ENCODE data around the gene GLG1.

The GLG1 gene

GRCh38 chr16:74625500-74626350, 18.8 kb upstream of the GLG1 start:
- no peaks in the 10 kb centered on the region for H3K27me3 Mint-ChIP-seq
- no peaks in the 10 kb centered on the region for H3K9me3 Mint-ChIP-seq (ENCODE audit: low read depth)
- H3K4me3 Mint-ChIP-seq = no peak overlapping the region
- peaks cover 21% of the 10 kb centered on the region for H3K4me1 Mint-ChIP-seq (ENCODE audit: low read depth)
- peak overlapping the region; percentile 85 for H3K27ac Mint-ChIP-seq
- peaks cover 9% of the 10 kb centered on the region for H3K36me3 Mint-ChIP-seq

DNA sequence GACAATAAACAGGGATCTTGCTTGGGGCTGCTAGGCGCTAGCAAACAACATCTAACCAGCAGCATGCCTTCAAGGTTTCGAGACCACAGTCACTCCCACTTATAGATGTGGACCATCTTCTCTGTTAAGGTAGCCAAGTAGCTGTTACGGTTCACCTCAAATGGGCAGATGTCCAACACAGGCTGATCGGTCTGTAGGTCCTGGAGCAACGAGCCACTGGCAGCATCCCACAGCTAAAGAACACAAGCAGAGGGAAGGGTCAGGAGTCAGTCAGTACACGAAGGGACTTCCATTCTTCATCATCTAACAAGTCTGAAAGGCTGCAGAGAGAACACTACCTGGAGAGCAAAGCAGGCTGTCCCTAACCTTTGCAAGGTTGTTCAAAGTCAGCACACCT, 16.9 kb upstream of the GLG1 start:
- no peaks in the 10 kb centered on the region for H3K27me3 Mint-ChIP-seq
- no peaks in the 10 kb centered on the region for H3K9me3 Mint-ChIP-seq (ENCODE audit: low read depth)
- peaks cover 21% of the 10 kb centered on the region for H3K4me1 Mint-ChIP-seq (ENCODE audit: low read depth)
- no peak overlapping the region for H3K4me3 Mint-ChIP-seq
- H3K36me3 Mint-ChIP-seq = peaks cover 9% of the 10 kb centered on the region
- H3K27ac Mint-ChIP-seq = no peak overlapping the region

- no peaks in the 10 kb centered on the region for H3K9me3 Mint-ChIP-seq (ENCODE audit: low read depth)
- peaks cover 9% of the 10 kb centered on the region for H3K36me3 Mint-ChIP-seq
- H3K4me1 Mint-ChIP-seq (ENCODE audit: low read depth) = peaks cover 21% of the 10 kb centered on the region
- H3K27ac Mint-ChIP-seq = peak overlapping the region; percentile 28
- no peak overlapping the region for H3K4me3 Mint-ChIP-seq
- no peaks in the 10 kb centered on the region for H3K27me3 Mint-ChIP-seq
Measured at GRCh38 chr16:74623214-74623838, 16.4 kb upstream of the GLG1 start.

- peaks cover 9% of the 10 kb centered on the region for H3K36me3 Mint-ChIP-seq
Measured at GRCh38 chr16:74622005-74622404, 15.1 kb upstream of the GLG1 start.

DNA sequence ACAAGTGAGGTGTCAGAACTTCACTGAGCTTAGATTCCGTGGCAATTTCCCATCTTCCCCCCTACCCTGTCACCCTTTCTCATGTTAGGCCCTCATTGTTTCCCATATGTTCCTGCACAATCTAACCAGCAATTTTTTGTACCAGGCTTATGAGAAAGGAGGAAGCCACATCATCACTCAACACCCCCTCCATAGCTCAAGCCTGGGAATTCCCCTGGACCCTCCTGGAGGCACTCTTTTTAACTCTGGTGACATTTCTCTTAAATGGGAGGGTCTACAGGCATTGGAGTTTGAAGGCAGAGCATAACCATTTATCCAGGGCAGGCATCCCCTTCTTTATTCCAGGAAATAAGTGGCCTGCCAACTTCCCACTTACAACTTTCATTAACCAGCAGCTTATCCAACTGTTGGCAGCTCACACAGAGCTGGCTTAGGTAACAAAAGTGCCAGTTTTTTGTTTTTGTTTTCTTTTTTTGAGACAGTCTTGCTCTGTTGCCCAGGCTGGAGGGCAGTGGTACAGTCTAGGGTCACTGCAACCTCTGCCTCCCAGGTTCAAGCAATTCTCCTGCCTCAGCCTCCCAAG, 10.4 kb upstream of the GLG1 start:
- peaks cover 3% of the 10 kb centered on the region for H3K36me3 Mint-ChIP-seq

More at GRCh38 chr16:74622005-74622404, 15.1 kb upstream of the GLG1 start:
- H3K4me1 Mint-ChIP-seq (ENCODE audit: low read depth) = peaks cover 20% of the 10 kb centered on the region
- no peaks in the 10 kb centered on the region for H3K9me3 Mint-ChIP-seq (ENCODE audit: low read depth)
- H3K27me3 Mint-ChIP-seq = no peaks in the 10 kb centered on the region
- H3K27ac Mint-ChIP-seq = no peak overlapping the region
- no peak overlapping the region for H3K4me3 Mint-ChIP-seq

DNA sequence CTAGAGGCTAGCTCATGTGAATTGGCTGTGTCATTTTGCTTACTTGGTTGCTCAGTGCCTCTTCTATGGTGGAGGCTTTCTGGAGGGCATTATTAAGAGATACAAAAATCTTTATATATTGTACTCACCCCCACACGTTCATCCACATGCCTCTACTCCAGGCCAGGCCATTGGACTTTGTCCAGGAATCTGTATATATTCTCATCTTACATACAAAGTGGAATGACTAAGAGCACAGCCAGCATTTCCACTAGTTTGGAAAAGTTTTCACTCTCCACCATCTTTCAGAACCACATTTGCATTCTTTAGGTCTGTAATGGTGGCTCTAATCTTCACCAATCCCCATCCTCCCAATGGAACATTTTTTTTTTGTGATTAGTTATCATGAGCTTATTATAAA, 4.8 kb upstream of the GLG1 start:
- Mint-ChIP-seq H3K9me3 (ENCODE audit: low read depth) (no peaks in the 10 kb centered on the region), H3K4me1 (ENCODE audit: low read depth) (peaks cover 23% of the 10 kb centered on the region), H3K27me3 (no peaks in the 10 kb centered on the region), H3K27ac (no peak overlapping the region), H3K36me3 (peaks cover 3% of the 10 kb centered on the region), H3K4me3 (no peak overlapping the region)

More for the DNA sequence above, 10.4 kb upstream of the GLG1 start:
- peak overlapping the region; percentile 64 for H3K27ac Mint-ChIP-seq
- H3K4me3 Mint-ChIP-seq = no peak overlapping the region
- H3K9me3 Mint-ChIP-seq (ENCODE audit: low read depth) = no peaks in the 10 kb centered on the region
- no peaks in the 10 kb centered on the region for H3K27me3 Mint-ChIP-seq
- H3K4me1 Mint-ChIP-seq (ENCODE audit: low read depth) = peaks cover 9% of the 10 kb centered on the region

DNA sequence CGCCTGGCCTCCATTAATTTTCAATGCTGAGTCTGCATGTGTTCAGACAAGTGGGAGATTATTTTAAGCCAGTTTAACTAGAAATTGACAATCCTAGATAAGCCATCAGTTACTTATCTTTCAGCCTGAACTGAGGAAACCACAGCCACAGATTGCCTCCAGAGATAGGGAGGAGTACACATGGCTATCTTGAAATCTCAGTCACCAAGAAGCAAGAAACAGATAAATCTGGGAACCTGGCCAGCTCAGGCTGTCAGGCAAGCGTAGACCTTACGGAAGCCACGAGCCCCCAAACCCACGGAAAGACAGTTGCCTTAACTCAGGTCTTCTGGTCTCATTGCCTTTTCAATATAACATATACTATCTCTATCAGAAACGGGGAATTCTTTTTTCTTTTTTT, 2.0 kb upstream of the GLG1 start:
- H3K27me3 Mint-ChIP-seq = no peaks in the 10 kb centered on the region
- peak overlapping the region; percentile 78 for H3K27ac Mint-ChIP-seq
- H3K4me1 Mint-ChIP-seq (ENCODE audit: low read depth) = peaks cover 43% of the 10 kb centered on the region
- peak overlapping the region; percentile 53 for H3K4me3 Mint-ChIP-seq
- H3K36me3 Mint-ChIP-seq = no peaks in the 10 kb centered on the region
- no peaks in the 10 kb centered on the region for H3K9me3 Mint-ChIP-seq (ENCODE audit: low read depth)

GRCh38 chr16:74608381-74608780, 1.5 kb upstream of the GLG1 start:
- Mint-ChIP-seq H3K9me3 (ENCODE audit: low read depth) (no peaks in the 10 kb centered on the region), H3K4me3 (peak overlapping the region; percentile 96), H3K27me3 (no peaks in the 10 kb centered on the region), H3K27ac (peak overlapping the region; percentile 96), H3K36me3 (no peaks in the 10 kb centered on the region), H3K4me1 (ENCODE audit: low read depth) (peaks cover 49% of the 10 kb centered on the region)

GRCh38 chr16:74607962-74608356, 1.0 kb upstream of the GLG1 start:
- no peaks in the 10 kb centered on the region for H3K27me3 Mint-ChIP-seq
- no peaks in the 10 kb centered on the region for H3K36me3 Mint-ChIP-seq
- peaks cover 51% of the 10 kb centered on the region for H3K4me1 Mint-ChIP-seq (ENCODE audit: low read depth)
- H3K27ac Mint-ChIP-seq = peak overlapping the region; percentile 96
- H3K9me3 Mint-ChIP-seq (ENCODE audit: low read depth) = no peaks in the 10 kb centered on the region
- peak overlapping the region; percentile 96 for H3K4me3 Mint-ChIP-seq

- Mint-ChIP-seq H3K36me3 (no peaks in the 10 kb centered on the region), H3K4me3 (peak overlapping the region; percentile 96), H3K27ac (peak overlapping the region; percentile 96), H3K4me1 (ENCODE audit: low read depth) (peaks cover 55% of the 10 kb centered on the region), H3K27me3 (no peaks in the 10 kb centered on the region), H3K9me3 (ENCODE audit: low read depth) (no peaks in the 10 kb centered on the region)
Measured at GRCh38 chr16:74607310-74607961, 522 bp upstream of the GLG1 start.

DNA sequence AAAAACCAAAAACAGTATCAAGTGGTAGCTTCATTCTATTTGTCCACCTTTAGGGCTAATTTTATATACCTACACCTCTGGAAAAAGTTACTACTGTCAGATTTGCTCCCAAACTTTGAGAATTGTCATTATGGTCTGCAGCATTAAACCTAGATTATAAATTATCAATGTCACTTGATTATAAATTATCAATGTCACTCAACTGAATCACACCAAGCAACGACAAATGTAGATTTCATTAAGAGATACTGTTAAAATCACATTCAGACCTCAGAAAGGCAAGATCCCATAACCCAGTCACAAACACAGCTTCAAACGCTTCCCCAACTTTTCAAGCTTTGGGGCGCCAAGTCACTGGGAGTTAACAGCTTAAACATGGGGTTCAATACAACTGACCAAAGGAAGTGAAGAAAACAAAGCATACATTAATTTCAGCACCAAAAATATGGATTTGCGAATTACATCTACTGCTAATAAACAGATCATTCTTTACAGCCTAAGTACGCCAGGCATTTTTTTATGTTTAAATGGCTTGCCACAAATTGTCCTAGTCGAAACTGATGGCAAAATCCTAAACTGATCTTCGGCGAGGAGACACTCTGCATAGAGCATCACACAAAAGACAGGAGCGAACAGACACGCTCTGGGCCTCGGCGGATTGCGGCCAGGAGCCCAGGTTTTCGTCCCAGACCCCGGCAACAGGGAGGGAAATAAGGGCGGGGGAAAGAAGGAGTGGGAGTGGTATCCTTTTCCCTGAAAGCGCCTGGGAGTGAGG, 981 bp downstream of the GLG1 start:
- H3K4me3 Mint-ChIP-seq = peak overlapping the region; percentile 96
- peak overlapping the region; percentile 92 for H3K27ac Mint-ChIP-seq
- no peaks in the 10 kb centered on the region for H3K27me3 Mint-ChIP-seq
- no peaks in the 10 kb centered on the region for H3K36me3 Mint-ChIP-seq
- H3K9me3 Mint-ChIP-seq (ENCODE audit: low read depth) = no peaks in the 10 kb centered on the region
- H3K4me1 Mint-ChIP-seq (ENCODE audit: low read depth) = peaks cover 67% of the 10 kb centered on the region

- peaks cover 73% of the 10 kb centered on the region for H3K4me1 Mint-ChIP-seq (ENCODE audit: low read depth)
- no peaks in the 10 kb centered on the region for H3K9me3 Mint-ChIP-seq (ENCODE audit: low read depth)
- H3K4me3 Mint-ChIP-seq = peak overlapping the region; percentile 96
- H3K27me3 Mint-ChIP-seq = no peaks in the 10 kb centered on the region
- peak overlapping the region; percentile 92 for H3K27ac Mint-ChIP-seq
- no peaks in the 10 kb centered on the region for H3K36me3 Mint-ChIP-seq
Measured at GRCh38 chr16:74605332-74605731, 1.6 kb downstream of the GLG1 start.

- Mint-ChIP-seq H3K27me3 (no peaks in the 10 kb centered on the region), H3K36me3 (no peaks in the 10 kb centered on the region), H3K27ac (peak overlapping the region; percentile 89), H3K4me1 (ENCODE audit: low read depth) (peaks cover 77% of the 10 kb centered on the region), H3K9me3 (ENCODE audit: low read depth) (no peaks in the 10 kb centered on the region), H3K4me3 (peak overlapping the region; percentile 96)
Measured at GRCh38 chr16:74603848-74604247, 3.1 kb downstream of the GLG1 start.

DNA sequence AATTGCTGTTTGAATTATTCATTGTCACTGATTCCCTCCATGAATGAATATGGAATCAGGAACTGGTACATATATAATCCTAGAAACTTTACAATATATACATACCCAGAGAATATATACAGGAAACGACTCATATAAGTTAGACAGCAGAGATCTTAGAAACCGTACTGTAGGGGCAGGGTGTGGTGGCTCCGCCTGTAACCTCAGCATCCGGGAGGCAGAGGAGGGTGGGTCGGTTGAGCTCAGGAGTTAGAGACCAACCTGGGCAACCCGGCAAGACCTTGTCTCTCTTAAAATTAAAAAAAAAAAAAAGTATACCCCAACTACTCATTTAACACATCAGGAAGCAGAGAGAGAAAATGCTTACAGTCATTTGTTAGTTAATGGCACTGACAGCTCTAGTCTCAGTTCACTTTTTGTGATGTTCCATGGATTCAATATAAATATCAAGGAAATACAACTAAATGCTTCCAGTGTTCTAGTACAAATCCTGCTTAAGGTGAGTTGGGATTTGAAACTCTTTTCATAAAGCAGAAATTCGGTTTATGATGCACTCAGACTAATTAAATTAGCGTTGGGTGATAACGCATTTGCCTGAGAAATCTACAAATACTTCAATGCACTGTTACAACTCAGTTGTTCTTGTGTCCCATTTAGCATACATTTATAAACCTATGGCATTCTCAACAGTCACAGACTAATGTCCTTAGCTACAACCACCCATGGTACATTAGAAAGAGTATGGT, 5.6 kb downstream of the GLG1 start:
- H3K27ac Mint-ChIP-seq = peak overlapping the region; percentile 89
- H3K4me1 Mint-ChIP-seq (ENCODE audit: low read depth) = peaks cover 72% of the 10 kb centered on the region
- H3K4me3 Mint-ChIP-seq = peak overlapping the region; percentile 68
- peaks cover 2% of the 10 kb centered on the region for H3K36me3 Mint-ChIP-seq
- no peaks in the 10 kb centered on the region for H3K9me3 Mint-ChIP-seq (ENCODE audit: low read depth)
- no peaks in the 10 kb centered on the region for H3K27me3 Mint-ChIP-seq
